GM21515 (cell line): ENCODE measurements around the gene OR2H1.

Source experiments
- ATAC-seq: cut with Tn5 transposase; IDR thresholded peaks from one replicate; pipeline ENCODE4 v1.9.1; 2021; ENCODE audit not compliant: unreplicated experiment

Gene OR2H1

GRCh38 chr6:29483186-29483585 is 26.2 kb downstream of the OR2H1 start:
- ATAC-seq = no peak

GRCh38 chr6:29483735-29484134 is 26.8 kb downstream of the OR2H1 start:
- ATAC-seq = no peak

GRCh38 chr6:29486577-29486976 is 29.6 kb downstream of the OR2H1 start:
- ATAC-seq = no peak

GRCh38 chr6:29487131-29487530 is 30.2 kb downstream of the OR2H1 start:
- ATAC-seq = no peak

GRCh38 chr6:29487660-29488059 is 30.7 kb downstream of the OR2H1 start, which contains the start of gene MAS1L:
TSS of gene MAS1L (minus strand) at chr6:29487956. CDS start at chr6:29487902, 54 bp downstream.
- ATAC-seq = no peak

- ATAC-seq = no peak
Observed at GRCh38 chr6:29488874-29489273, 31.9 kb downstream of the OR2H1 start.

- no peak for ATAC-seq
Observed at GRCh38 chr6:29489286-29489685, 32.3 kb downstream of the OR2H1 start.

GRCh38 chr6:29490055-29490454 is 33.1 kb downstream of the OR2H1 start:
- ATAC-seq = no peak

- ATAC-seq = no peak
Observed at GRCh38 chr6:29490552-29490951, 33.6 kb downstream of the OR2H1 start.

- ATAC-seq = no peak
Observed at GRCh38 chr6:29491574-29491973, 34.6 kb downstream of the OR2H1 start.

- no peak for ATAC-seq
Observed at GRCh38 chr6:29493261-29493660, 36.3 kb downstream of the OR2H1 start.

- no peak for ATAC-seq
Observed at GRCh38 chr6:29494131-29494530, 37.2 kb downstream of the OR2H1 start.

- ATAC-seq = no peak
Observed at GRCh38 chr6:29495571-29495970, 38.6 kb downstream of the OR2H1 start.

- ATAC-seq = no peak
Observed at GRCh38 chr6:29496961-29497360, 40.0 kb downstream of the OR2H1 start.

GRCh38 chr6:29499704-29500103 is 42.7 kb downstream of the OR2H1 start:
- ATAC-seq = no peak

GRCh38 chr6:29500594-29500993 is 43.6 kb downstream of the OR2H1 start:
- no peak for ATAC-seq

- ATAC-seq = no peak
Observed at GRCh38 chr6:29501106-29501505, 44.2 kb downstream of the OR2H1 start.

- no peak for ATAC-seq
Observed at GRCh38 chr6:29502181-29502580, 45.2 kb downstream of the OR2H1 start.

GRCh38 chr6:29502597-29502996 is 45.6 kb downstream of the OR2H1 start:
- ATAC-seq = no peak

GRCh38 chr6:29504961-29505360 is 48.0 kb downstream of the OR2H1 start:
- no peak for ATAC-seq

GRCh38 chr6:29505808-29506207 is 48.9 kb downstream of the OR2H1 start:
- ATAC-seq = no peak

- no peak for ATAC-seq
Observed at GRCh38 chr6:29506446-29507067, 49.6 kb downstream of the OR2H1 start.

GRCh38 chr6:29507319-29507718 is 50.4 kb downstream of the OR2H1 start:
- no peak for ATAC-seq
